ENCODE data around the gene NOXO1. TPM values are rescaled to one million over a fixed set of nuclear protein-coding genes. Genes with fewer than 3 reads are reported as not detected.
A peak's percentile ranks its signal among the peaks of the same experiment; 100 is the strongest.

The NOXO1 gene
- total RNA-seq, 1 donor from 2014 or later, result 1.2 TPM

GRCh38 chr16:1929578-1930337, 51.5 kb downstream of the NOXO1 start:
- Histone ChIP-seq H3K36me3 (no peaks in the 10 kb centered on the region), H3K27me3 (no peaks in the 10 kb centered on the region), H3K4me3 (peak overlapping the region; percentile 69 to 70), H3K4me1 (peaks cover 14% of the 10 kb centered on the region), H3K9me3 (no peaks in the 10 kb centered on the region), H3K27ac (peak overlapping the region; percentile 95)
- no peak for TF ChIP-seq POLR2A (IDR thresholded peaks at IDR 0.05)
- peak in 1 of 2 donors; percentile 26 for TF ChIP-seq POLR2AphosphoS5 (IDR thresholded peaks at IDR 0.05; ENCODE audit: insufficient read depth in 1 of 2, low read depth in 1 of 2)
- peak; percentile 98 to 100 (median 99) for TF ChIP-seq CTCF (IDR thresholded peaks at IDR 0.05)
- intact Hi-C loops (cut with DNase I), result no loop called here
- no peak for DNase-seq (ENCODE audit: extremely low spot score in 2 of 2)

- no peak for TF ChIP-seq POLR2AphosphoS5 (IDR thresholded peaks at IDR 0.05; ENCODE audit: insufficient read depth in 1 of 2, low read depth in 1 of 2)
- TF ChIP-seq CTCF (IDR thresholded peaks at IDR 0.05), result no peak
- TF ChIP-seq POLR2A (IDR thresholded peaks at IDR 0.05), result no peak
- H3K27ac ChIP-seq, result peak overlapping the region; percentile 95
- H3K36me3 ChIP-seq, result no peaks in the 10 kb centered on the region
- H3K4me1 ChIP-seq, result peaks cover 20% of the 10 kb centered on the region
- H3K4me3 ChIP-seq, result peak overlapping the region; percentile 69 to 70
- intact Hi-C loops (cut with DNase I), result no loop called here
- DNase-seq (ENCODE audit: extremely low spot score in 2 of 2), result no peak
- no peaks in the 10 kb centered on the region for H3K9me3 ChIP-seq
- no peaks in the 10 kb centered on the region for H3K27me3 ChIP-seq
These were observed 52.2 kb downstream of the NOXO1 start for GRCh38 chr16:1929105-1929504.

Small RNAs within 50 kb of the gene (small RNA-seq; reads per million reads assigned to genes)
- gene AC005363.2 (not detected), gene RN7SL219P (not detected), gene SNORA10 (not detected), gene SNORA64 (not detected)

Other genes with a start within 250 kb of the NOXO1 start
- gene NME3, start 209.9 kb downstream of the NOXO1 start, total RNA-seq, result 96.0 TPM
- 13.5 TPM for gene EME2, start 208.7 kb downstream of the NOXO1 start, total RNA-seq
- 89.6 TPM for gene MRPS34, start 208.3 kb downstream of the NOXO1 start, total RNA-seq
- gene SPSB3, start 198.9 kb downstream of the NOXO1 start, total RNA-seq, result 75.9 TPM
- 40.8 TPM for gene NUBP2, start 198.5 kb downstream of the NOXO1 start, total RNA-seq
- not detected for gene IGFALS, start 187.8 kb downstream of the NOXO1 start, total RNA-seq
- 71.5 TPM for gene HAGH, start 154.6 kb downstream of the NOXO1 start, total RNA-seq
- 53.5 TPM for gene FAHD1, start 154.3 kb downstream of the NOXO1 start, total RNA-seq
- gene MEIOB, start 109.3 kb downstream of the NOXO1 start, total RNA-seq, result not detected
- 4.4 TPM for gene HS3ST6, start 63.1 kb downstream of the NOXO1 start, total RNA-seq
- gene MSRB1, start 38.3 kb downstream of the NOXO1 start, total RNA-seq, result 53.0 TPM
- gene RPL3L, start 26.8 kb downstream of the NOXO1 start, total RNA-seq, result not detected
- gene NDUFB10, start 21.9 kb downstream of the NOXO1 start, total RNA-seq, result 132 TPM
- 3,117 TPM for gene RPS2, start 16.6 kb downstream of the NOXO1 start, total RNA-seq
- not detected for gene RNF151, start 14.6 kb downstream of the NOXO1 start, total RNA-seq
- gene TBL3, start 9.4 kb downstream of the NOXO1 start, total RNA-seq, result 44.2 TPM
- gene GFER, start 2.7 kb upstream of the NOXO1 start, total RNA-seq, result 11.5 TPM
- 8.3 TPM for gene SYNGR3, start 8.5 kb upstream of the NOXO1 start, total RNA-seq
- gene ZNF598, start 28.4 kb upstream of the NOXO1 start, total RNA-seq, result 51.8 TPM
- not detected for gene NPW, start 38.3 kb upstream of the NOXO1 start, total RNA-seq
- 44.7 TPM for gene NHERF2, start 45.4 kb upstream of the NOXO1 start, total RNA-seq
- gene NTHL1, start 66.4 kb upstream of the NOXO1 start, total RNA-seq, result 28.5 TPM
- gene TSC2, start 66.5 kb upstream of the NOXO1 start, total RNA-seq, result 78.6 TPM
- gene PKD1, start 154.4 kb upstream of the NOXO1 start, total RNA-seq, result 153 TPM
- gene RAB26, start 167.2 kb upstream of the NOXO1 start, total RNA-seq, result 1.5 TPM
- gene TRAF7, start 174.3 kb upstream of the NOXO1 start, total RNA-seq, result 38.8 TPM
- gene CASKIN1, start 215.1 kb upstream of the NOXO1 start, total RNA-seq, result 0.25 TPM
- 51.6 TPM for gene MLST8, start 224.0 kb upstream of the NOXO1 start, total RNA-seq
- gene BRICD5, start 229.4 kb upstream of the NOXO1 start, total RNA-seq, result 9.6 TPM
- gene PGP, start 233.4 kb upstream of the NOXO1 start, total RNA-seq, result 15.5 TPM
- 70.0 TPM for gene E4F1, start 242.1 kb upstream of the NOXO1 start, total RNA-seq